Activated naive CD8-positive, alpha-beta T cell (primary cell): ENCODE measurements around the gene LTC4S.

Experiments used
- H3K27ac Mint-ChIP-seq: one replicate; pipeline ENCODE4 v1.8.0; 2021; ENCODE audit warnings: mixed read lengths
- H3K27me3 Mint-ChIP-seq: one replicate; pipeline ENCODE4 v1.8.0; 2021; ENCODE audit warnings: mixed read lengths
- H3K36me3 Mint-ChIP-seq: one replicate; pipeline ENCODE4 v1.8.0; 2021; ENCODE audit warnings: mixed read lengths
- H3K4me1 Mint-ChIP-seq: one replicate; pipeline ENCODE4 v1.8.0; 2021; ENCODE audit warnings: low read depth, mixed read lengths
- H3K4me3 Mint-ChIP-seq: one replicate; pipeline ENCODE4 v1.8.0; 2021; ENCODE audit warnings: mild to moderate bottlenecking, mixed read lengths
- H3K9me3 Mint-ChIP-seq: one replicate; pipeline ENCODE4 v1.8.0; 2021; ENCODE audit warnings: low read depth, mixed read lengths

LTC4S gene

DNA sequence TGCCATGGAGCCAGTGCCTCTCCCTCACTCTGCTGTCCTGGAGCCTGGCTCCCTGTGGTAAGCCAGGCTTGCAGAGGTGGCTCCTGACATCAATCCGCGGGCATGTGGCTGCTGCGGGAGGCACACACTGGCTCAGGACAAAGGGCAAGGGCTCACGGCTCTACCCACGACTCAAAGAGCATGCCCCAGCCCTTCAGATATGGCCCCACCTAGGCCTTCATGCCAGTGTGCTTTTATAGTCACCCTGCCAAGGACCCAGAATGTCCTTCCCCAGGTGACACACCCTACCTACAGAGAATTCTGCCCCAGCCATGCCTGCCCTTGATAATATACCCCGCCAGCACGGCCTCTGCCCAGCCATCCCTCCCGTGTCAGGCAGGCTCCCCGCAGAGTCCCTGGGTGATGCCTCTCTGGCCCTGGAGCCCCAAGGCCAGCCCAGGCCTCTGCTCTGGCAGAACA is 11.3 kb downstream of the LTC4S start:
- Mint-ChIP-seq H3K27ac (peak overlapping the region; percentile 46), H3K9me3 (no peaks in the 10 kb centered on the region), H3K27me3 (no peaks in the 10 kb centered on the region), H3K36me3 (peaks cover 2% of the 10 kb centered on the region), H3K4me3 (peak overlapping the region; percentile 84), H3K4me1 (peaks cover 33% of the 10 kb centered on the region)

DNA sequence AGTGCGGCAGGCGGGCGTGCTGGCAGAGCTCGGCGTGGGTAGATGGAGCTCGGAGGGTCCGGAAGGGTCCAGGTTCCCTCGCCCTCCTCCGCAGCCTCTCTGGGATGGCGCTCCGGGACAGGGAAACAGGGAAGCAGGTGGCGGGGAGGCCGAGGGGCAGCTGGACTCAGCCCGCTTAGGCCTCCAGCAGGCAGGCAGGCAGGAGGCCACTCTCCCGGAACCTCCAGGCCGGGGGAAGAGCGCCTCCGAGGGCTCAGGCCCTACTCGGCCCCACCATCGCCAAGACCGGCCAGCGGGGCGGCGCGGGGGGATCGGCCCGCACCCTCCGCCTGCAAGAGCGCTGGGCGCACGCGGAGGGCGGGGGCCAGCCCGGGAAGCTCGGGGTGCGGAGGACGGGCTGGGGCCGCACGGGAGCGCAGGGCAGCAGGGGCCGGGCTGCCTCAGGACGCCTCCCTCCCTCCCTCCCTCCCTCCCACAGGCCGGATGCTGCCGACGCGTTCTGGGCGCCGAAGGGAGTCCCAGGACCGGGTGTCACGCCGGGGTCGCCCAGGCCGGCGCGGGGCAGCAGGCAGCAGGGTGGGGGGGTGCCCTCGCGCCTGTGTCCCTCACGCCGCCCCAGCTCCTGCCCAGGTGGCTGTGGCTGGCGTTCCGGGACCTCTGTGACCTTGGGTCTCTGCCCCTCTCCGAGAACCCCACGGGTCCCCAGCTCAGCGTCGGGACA is 11.9 kb downstream of the LTC4S start:
- Mint-ChIP-seq H3K4me3 (peak overlapping the region; percentile 84), H3K27me3 (no peaks in the 10 kb centered on the region), H3K36me3 (peaks cover 2% of the 10 kb centered on the region), H3K4me1 (peaks cover 35% of the 10 kb centered on the region), H3K9me3 (no peaks in the 10 kb centered on the region), H3K27ac (no peak overlapping the region)

- Mint-ChIP-seq H3K4me3 (peak within 1 kb of the TSS; percentile 78), H3K27ac (peak within 1 kb of the TSS; percentile 80), H3K36me3 (peaks cover 2% of the 10 kb centered on the region), H3K27me3 (no peaks in the 10 kb centered on the region), H3K4me1 (peaks cover 35% of the 10 kb centered on the region), H3K9me3 (no peaks in the 10 kb centered on the region)
Observed at GRCh38 chr5:179806250-179807048, 12.7 kb downstream of the LTC4S start, which contains the start of gene MGAT4B. MGAT4B (minus strand) TSS chr5:179806866; CDS start chr5:179806583, 283 bp downstream.

- Mint-ChIP-seq H3K4me3 (no peak overlapping the region), H3K27me3 (no peaks in the 10 kb centered on the region), H3K9me3 (no peaks in the 10 kb centered on the region), H3K36me3 (peaks cover 5% of the 10 kb centered on the region), H3K27ac (no peak overlapping the region), H3K4me1 (peaks cover 7% of the 10 kb centered on the region)
Observed at GRCh38 chr5:179812135-179812825, 18.5 kb downstream of the LTC4S start.

DNA sequence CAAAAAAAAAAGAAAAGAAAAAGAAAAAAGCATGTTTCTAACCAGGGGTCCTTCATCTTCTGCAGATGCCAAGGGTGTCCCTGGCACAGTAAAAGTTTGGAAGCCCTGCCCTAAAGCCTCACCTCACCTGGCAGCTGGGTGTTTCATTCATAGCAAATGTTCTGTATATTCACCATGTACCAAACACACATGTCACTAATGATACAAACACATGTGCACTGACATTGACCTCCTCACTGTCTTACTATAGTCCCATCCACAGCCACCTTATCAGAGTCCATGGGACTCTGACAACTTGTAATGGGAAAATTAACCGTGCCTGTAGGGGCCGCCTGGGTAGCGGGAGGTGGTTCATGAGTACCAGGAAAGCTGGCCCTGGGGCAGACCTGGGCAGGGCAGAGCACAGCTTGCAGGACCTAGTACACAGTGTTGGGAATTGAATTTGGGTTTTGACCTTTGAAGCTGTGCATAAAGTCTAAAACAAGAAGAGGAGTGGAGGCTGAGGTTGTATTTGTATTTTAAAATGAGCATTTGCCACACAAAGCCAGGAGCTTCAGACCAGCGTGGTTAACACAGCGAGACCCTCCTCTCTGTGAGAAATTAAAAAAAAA is 19.3 kb downstream of the LTC4S start:
- Mint-ChIP-seq H3K27me3 (no peaks in the 10 kb centered on the region), H3K4me3 (no peak overlapping the region), H3K4me1 (peaks cover 13% of the 10 kb centered on the region), H3K27ac (no peak overlapping the region), H3K9me3 (no peaks in the 10 kb centered on the region), H3K36me3 (peaks cover 5% of the 10 kb centered on the region)

DNA sequence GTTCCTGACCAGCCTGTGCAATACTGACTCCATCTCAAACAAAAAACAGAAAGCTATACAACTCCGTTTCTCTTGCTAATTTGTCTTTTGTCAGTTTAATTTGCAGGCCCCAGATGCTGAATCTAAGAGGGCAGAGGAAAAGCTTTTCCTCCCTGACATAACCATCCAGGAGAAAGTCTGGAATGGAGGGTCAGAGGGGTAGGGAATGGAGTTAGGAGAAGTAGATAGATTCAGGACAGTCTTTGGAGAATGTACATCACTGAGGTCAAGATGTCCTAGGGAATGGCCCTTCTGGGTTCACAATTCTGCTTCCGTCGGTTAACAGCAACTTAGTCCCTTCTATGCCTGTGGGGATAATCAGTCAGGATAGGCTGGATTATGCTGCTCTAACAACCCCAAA is 20.3 kb downstream of the LTC4S start:
- Mint-ChIP-seq H3K4me1 (peaks cover 18% of the 10 kb centered on the region), H3K27me3 (no peaks in the 10 kb centered on the region), H3K4me3 (no peak overlapping the region), H3K9me3 (no peaks in the 10 kb centered on the region), H3K27ac (no peak overlapping the region), H3K36me3 (peaks cover 5% of the 10 kb centered on the region)

DNA sequence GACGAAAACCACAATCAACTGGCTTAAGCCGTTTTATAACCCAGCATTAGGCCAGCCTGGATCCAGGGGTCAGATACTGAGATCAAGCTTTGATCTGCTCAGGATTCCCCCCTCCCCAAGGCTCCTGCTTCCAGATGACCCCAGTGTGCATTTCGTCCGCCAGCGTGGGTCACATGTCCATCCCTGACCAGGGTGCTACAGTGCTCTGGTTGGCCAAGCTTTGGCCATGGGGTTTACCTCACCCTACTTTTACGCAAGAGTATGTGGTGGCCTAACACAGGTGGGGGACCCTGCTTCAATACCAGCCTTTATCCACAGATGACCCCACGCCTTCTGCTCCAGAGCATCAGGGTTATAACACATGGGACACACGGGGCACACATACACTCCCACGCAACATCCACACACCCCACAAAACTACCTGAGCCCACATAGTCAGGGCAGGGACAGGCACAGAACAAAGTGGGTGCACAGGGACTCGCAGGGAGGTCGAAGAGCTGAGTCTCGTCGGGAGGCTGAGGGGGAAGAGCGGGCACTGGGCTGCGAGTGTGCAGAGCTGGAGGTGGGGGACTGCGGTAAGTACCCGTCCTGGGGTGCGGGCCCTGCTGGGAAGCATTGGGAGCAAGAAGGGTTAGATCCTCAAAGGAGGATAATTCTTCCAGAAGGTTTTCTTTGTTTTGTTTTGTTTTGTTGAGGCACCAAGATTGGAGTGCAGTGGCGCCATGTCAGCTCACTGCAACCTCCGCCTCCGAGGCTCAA is 21.9 kb downstream of the LTC4S start:
- Mint-ChIP-seq H3K27ac (no peak overlapping the region), H3K36me3 (peaks cover 5% of the 10 kb centered on the region), H3K4me1 (peaks cover 25% of the 10 kb centered on the region), H3K27me3 (no peaks in the 10 kb centered on the region), H3K9me3 (no peaks in the 10 kb centered on the region), H3K4me3 (peak overlapping the region; percentile 53)

DNA sequence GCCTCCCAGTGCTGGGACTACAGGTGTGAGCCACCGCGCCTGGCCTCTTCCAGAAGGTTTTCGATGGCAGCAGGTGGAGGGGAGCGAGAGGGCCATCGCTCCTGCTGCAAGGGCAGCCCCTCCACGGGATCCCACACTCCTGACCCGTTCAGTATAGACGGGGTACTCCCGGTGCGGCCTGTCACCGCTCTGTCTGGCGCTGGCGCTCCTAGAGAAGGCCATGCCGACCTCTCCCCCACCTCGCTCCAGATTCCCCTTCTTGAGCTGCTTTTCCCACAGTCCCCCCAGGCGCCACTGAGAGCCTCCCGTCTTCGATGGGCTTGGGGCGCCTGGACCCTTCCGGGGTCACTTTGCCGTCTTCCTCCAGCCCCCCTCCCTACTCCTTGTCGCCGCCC is 22.6 kb downstream of the LTC4S start:
- no peaks in the 10 kb centered on the region for H3K27me3 Mint-ChIP-seq
- H3K36me3 Mint-ChIP-seq, result peaks cover 5% of the 10 kb centered on the region
- no peaks in the 10 kb centered on the region for H3K9me3 Mint-ChIP-seq
- H3K4me1 Mint-ChIP-seq, result peaks cover 25% of the 10 kb centered on the region
- no peak overlapping the region for H3K27ac Mint-ChIP-seq
- no peak overlapping the region for H3K4me3 Mint-ChIP-seq

- H3K9me3 Mint-ChIP-seq, result no peaks in the 10 kb centered on the region
- H3K36me3 Mint-ChIP-seq, result peaks cover 5% of the 10 kb centered on the region
- no peak overlapping the region for H3K27ac Mint-ChIP-seq
- H3K4me1 Mint-ChIP-seq, result peaks cover 28% of the 10 kb centered on the region
- H3K27me3 Mint-ChIP-seq, result no peaks in the 10 kb centered on the region
- H3K4me3 Mint-ChIP-seq, result peak overlapping the region; percentile 73
Observed at GRCh38 chr5:179816796-179817469, 23.1 kb downstream of the LTC4S start.

DNA sequence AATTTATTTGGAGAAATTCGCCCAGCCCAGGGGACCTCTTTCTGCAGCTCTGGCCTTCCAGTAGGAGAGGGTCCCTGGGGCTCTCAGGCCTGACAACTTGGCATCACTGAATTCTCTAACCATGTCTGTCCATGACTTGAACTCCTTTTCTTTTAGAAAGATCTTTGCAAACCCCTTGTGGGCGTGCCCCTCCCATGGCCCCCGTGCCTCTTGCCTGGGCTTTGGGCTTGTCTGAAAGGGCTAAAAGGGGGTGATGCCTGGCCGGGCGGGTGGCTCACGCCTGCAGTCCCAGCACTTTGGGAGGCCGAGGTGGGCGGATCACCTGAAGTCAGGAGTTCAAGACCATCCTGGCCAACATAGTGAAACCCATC is 23.7 kb downstream of the LTC4S start:
- Mint-ChIP-seq H3K9me3 (no peaks in the 10 kb centered on the region), H3K36me3 (peaks cover 5% of the 10 kb centered on the region), H3K4me3 (peak overlapping the region; percentile 73), H3K4me1 (peaks cover 33% of the 10 kb centered on the region), H3K27ac (no peak overlapping the region), H3K27me3 (no peaks in the 10 kb centered on the region)

DNA sequence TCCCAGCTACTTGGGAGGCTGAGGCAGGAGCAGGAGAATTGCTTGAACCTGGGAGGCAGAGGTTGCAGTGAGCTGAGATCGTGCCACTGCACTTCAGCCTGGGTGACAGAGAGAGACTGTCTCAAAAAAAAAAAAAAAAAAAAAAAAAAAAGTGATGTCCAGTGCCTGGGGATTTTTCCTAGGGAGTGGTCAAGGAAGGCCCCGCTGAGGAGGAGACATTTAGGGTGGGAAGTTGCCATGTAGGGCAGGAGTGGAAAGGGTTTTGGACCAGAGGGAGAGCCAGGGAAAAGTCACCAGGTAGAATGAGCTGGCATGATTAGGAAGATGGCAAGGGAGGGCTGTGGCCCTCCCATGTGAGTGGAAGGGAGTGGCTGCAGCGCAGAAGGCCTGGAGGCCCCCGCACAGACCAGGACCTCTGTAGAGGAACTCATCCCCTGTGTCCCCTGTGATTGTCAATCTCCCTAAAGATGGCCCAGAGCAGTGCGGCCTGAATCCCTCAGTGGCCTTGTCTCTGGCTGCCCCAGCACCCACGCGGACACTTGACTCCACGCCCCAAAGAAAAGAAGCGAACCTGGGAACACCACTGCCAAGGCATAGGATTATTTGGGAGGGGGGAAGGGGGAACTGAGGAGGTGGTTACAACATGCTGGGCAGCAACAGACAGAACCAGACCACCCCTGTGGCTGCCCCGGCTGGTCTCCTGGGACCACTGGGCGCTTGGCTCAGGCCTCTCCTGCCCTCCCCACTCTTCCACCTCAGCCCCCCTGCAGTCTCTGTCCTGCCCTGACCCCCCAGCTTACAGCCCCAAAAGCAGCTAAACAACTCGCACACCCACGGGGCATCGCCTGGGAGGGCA is 24.3 kb downstream of the LTC4S start:
- Mint-ChIP-seq H3K36me3 (peaks cover 5% of the 10 kb centered on the region), H3K9me3 (no peaks in the 10 kb centered on the region), H3K27ac (peak overlapping the region; percentile 89), H3K4me3 (peak overlapping the region; percentile 73), H3K4me1 (peaks cover 38% of the 10 kb centered on the region), H3K27me3 (no peaks in the 10 kb centered on the region)

- peak overlapping the region; percentile 70 for H3K27ac Mint-ChIP-seq
- peaks cover 5% of the 10 kb centered on the region for H3K36me3 Mint-ChIP-seq
- peak overlapping the region; percentile 73 for H3K4me3 Mint-ChIP-seq
- H3K4me1 Mint-ChIP-seq, result peaks cover 41% of the 10 kb centered on the region
- no peaks in the 10 kb centered on the region for H3K9me3 Mint-ChIP-seq
- H3K27me3 Mint-ChIP-seq, result no peaks in the 10 kb centered on the region
Observed at GRCh38 chr5:179818746-179819295, 25.0 kb downstream of the LTC4S start.
